Activated T-cell treated with anti-CD3 and anti-CD28 coated beads, Interleukin-2, amount 50 U/mL, for 72 hours (primary cell): ENCODE measurements around the gene RNASEH1. TPM values are rescaled to one million over a fixed set of nuclear protein-coding genes. Genes with fewer than 3 reads are reported as not detected.
"Not testable (repeated sequence)": the region's sequence is repeated elsewhere in the genome, so short reads cannot be mapped to it uniquely, and the experiment has no call there.

Experiments used
- ATAC-seq, 2 donors: fragments of 150-1000 bp; cut with Tn5 transposase; replicated peaks in 1 of 2; 2 replicates each; pipeline ENCODE4 v1.10.0; 2021; ENCODE audit warnings: moderate library complexity in 2 of 2, mild to moderate bottlenecking in 1 of 2
- DNase-seq, 2 donors: peaks; one replicate each; pipeline ENCODE4 v3.0.0; 2021 to 2022; ENCODE audit warnings: mixed read lengths in 1 of 2
- H3K27ac Mint-ChIP-seq: one replicate; pipeline ENCODE4 v1.8.0; 2022; ENCODE audit warnings: mild to moderate bottlenecking, moderate library complexity, mixed read lengths
- H3K27me3 Mint-ChIP-seq: one replicate; pipeline ENCODE4 v1.8.0; 2022; ENCODE audit warnings: low read depth, mixed read lengths
- H3K36me3 Mint-ChIP-seq, 2 donors: one replicate each; pipeline ENCODE4 v1.8.0; 2022; ENCODE audit warnings: mixed read lengths in 2 of 2, mild to moderate bottlenecking in 1 of 2; ENCODE audit not compliant: insufficient read depth in 2 of 2
- H3K4me1 Mint-ChIP-seq: one replicate; pipeline ENCODE4 v1.8.0; 2022; ENCODE audit warnings: low read depth, mixed read lengths
- H3K4me3 Mint-ChIP-seq, 2 donors: one replicate each; pipeline ENCODE4 v1.8.0; 2022; ENCODE audit warnings: mild to moderate bottlenecking in 2 of 2, mixed read lengths in 2 of 2, moderate library complexity in 2 of 2
- H3K9me3 Mint-ChIP-seq, 2 donors: one replicate each; pipeline ENCODE4 v1.8.0; 2022; ENCODE audit warnings: mixed read lengths in 2 of 2
- total RNA-seq, 2 donors: library from RNA; stranded (reverse); gene quantifications; one replicate each; pipeline ENCODE4 v1.2.3, GENCODE V29; 2022

RNASEH1 gene
- total RNA-seq, 2 donors from 2014 or later = 23.4 to 24.1 TPM

DNA sequence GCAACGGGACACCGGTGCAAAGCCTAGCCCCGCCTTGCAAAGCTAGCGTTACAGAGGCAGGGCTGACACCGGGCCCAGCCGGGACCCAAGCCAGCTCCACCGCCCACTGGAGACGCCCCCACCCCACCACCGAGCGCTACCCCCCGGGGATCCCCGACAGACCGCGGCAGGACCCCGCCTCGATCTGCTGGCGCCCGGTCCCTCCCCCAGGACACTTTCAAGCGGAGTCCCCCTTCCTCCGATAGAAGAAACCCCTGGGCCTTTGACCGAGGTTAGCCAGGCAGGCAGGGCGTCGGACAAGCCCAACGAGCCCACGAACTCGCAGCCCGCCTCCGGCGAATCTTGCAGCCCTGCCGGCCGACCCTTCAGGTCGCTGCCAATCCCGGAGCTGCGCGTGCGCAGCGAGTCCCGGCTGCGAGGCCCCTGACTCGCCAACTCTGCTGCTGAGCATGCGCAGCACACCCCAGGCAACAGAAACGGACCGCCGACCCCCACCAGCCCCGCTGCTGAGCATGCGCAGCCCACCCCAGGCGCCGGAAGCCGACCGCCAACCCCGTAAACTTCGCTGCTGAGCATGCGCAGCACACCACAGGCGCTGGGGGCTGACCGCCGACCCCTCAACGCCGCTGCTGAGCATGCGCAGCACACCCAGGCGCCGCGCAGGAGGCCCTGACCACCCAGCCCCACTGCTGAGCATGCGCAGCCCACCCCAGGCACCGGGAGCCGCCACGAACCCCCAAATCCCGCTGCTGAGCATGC lies 39.5 kb downstream of the RNASEH1 start:
- ATAC-seq (peak; percentile 79 to 81), DNase-seq (peak; percentile 97 to 99)
- Mint-ChIP-seq H3K4me3 (peak overlapping the region; percentile 93 to 97), H3K4me1 (peaks cover 34% of the 10 kb centered on the region), H3K27ac (peak overlapping the region; percentile 91), H3K9me3 (peaks cover 3 to 7% of the 10 kb centered on the region in 2 donors), H3K36me3 (peaks cover 5 to 18% of the 10 kb centered on the region in 2 donors), H3K27me3 (no peaks in the 10 kb centered on the region)

DNA sequence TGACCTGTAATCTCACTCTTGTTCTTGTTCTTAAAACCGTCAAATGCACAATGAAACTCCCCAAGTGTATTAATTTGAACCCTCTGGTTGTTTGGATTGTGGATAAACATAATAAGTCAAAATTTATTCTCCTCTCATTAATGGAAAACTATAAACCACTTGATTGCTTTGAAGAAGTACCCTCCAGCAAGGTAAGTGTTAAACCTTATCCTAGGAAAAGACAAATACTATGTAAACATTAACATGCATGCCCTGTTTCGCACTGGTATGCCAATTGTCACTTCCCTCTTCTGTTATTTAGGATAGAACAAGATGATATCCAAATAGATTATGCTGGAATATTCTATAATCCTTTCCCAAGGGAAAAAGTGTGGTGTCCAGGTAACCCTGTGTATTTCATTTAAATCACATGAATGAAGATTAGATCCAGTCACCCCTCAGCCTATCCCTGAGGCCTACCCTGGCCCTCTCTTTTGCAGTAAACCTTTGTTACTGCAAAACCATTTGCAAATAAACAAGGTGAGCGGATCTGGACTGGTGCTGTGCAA lies 40.1 kb downstream of the RNASEH1 start:
- H3K4me1 Mint-ChIP-seq = peaks cover 34% of the 10 kb centered on the region
- no peaks in the 10 kb centered on the region for H3K27me3 Mint-ChIP-seq
- ATAC-seq (no peak), DNase-seq (no peak)
- H3K4me3 Mint-ChIP-seq = peak overlapping the region; percentile 93 to 97
- H3K27ac Mint-ChIP-seq = peak overlapping the region; percentile 64
- H3K36me3 Mint-ChIP-seq = peaks cover 5 to 19% of the 10 kb centered on the region in 2 donors
- H3K9me3 Mint-ChIP-seq = peaks cover 3 to 7% of the 10 kb centered on the region in 2 donors

DNA sequence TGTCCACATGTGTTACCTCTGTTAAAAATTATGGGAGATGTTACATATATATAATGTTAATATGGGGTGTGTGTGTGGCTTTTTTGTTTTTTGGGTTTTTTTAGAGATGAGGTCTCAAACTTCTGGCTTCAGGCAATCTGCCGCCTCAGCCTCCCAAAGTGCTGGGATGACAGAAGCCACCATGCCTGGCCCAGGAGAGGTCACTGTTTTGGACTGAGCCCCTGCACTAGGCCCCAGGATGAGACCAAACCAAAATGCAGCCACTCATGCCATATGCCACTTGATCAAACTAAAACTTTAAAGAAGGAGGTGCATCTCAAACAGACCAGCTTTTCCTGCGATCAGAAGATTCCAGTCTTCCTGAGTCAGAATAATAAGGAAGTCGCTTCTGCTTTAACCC lies 41.3 kb downstream of the RNASEH1 start:
- ATAC-seq (no peak), DNase-seq (no peak)
- peaks cover 3 to 7% of the 10 kb centered on the region in 2 donors for H3K9me3 Mint-ChIP-seq
- H3K4me1 Mint-ChIP-seq = peaks cover 33% of the 10 kb centered on the region
- H3K27me3 Mint-ChIP-seq = no peaks in the 10 kb centered on the region
- H3K36me3 Mint-ChIP-seq = peaks cover 6 to 24% of the 10 kb centered on the region in 2 donors
- no peak overlapping the region for H3K4me3 Mint-ChIP-seq
- no peak overlapping the region for H3K27ac Mint-ChIP-seq

DNA sequence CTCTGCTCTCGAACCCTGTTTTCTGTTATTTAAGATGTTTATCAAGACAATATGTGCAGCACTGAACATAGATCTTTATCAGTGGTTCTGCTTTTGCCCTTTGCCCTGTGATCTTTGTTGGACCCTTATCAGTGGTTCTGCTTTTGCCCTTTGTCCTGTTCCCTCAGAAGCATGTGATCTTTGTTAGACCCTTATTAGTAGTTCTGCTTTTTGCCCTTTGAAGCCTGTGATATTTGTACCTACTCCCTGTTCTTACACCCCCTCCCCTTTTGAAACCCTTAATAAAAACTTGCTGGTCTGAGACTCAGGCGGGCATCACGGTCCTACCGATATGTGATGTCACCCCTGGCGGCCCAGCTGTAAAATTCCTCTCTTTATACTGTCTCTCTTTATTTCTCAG lies 42.7 kb downstream of the RNASEH1 start:
- H3K9me3 Mint-ChIP-seq, H3K27me3 Mint-ChIP-seq, H3K4me3 Mint-ChIP-seq, H3K27ac Mint-ChIP-seq, DNase-seq, ATAC-seq: not testable (repeated sequence)
- Mint-ChIP-seq H3K4me1 (peaks cover 19% of the 10 kb centered on the region), H3K36me3 (peaks cover 11 to 28% of the 10 kb centered on the region in 2 donors)

DNA sequence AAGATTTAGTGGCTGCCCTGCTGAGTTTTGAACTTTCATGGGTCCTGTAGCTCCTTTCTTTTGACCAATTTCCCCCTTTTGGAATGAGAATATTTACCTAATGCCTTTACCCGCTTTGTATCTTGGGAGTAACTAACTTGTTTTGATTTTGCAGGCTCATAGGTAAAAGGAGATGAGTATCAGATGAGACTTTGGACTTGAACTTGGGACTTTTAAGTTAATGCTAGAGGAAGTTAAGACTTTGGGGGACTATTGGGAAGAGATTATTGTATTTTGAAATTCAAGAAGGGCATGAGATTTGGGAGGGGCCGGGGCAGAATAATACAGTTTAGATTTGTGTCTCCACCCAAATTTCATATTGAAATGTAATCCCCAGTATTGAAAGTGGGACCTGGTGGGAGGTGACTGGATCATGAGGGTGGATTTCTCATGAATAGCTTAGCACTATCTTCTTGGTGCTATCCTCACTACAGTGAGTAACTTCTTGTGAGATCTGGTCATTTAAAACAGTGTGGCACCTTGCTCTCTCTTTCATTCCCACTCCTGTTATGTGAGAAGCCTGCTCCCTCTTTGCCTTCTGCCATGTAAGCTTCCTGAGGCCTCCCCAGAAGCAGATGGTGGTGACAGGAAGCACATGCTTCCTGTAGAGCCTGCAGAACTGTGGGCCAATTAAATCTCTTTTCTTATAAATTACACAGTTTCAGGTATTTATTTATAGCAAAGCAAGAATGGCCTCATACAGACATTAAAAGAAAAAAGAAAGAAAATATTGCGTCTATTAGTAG lies 44.9 kb downstream of the RNASEH1 start:
- H3K27ac Mint-ChIP-seq = no peak overlapping the region
- no peak overlapping the region for H3K4me3 Mint-ChIP-seq
- peaks cover 10% of the 10 kb centered on the region for H3K4me1 Mint-ChIP-seq
- no peaks in the 10 kb centered on the region for H3K27me3 Mint-ChIP-seq
- DNase-seq (no peak), ATAC-seq (no peak)
- peaks cover 3 to 10% of the 10 kb centered on the region in 2 donors for H3K9me3 Mint-ChIP-seq
- H3K36me3 Mint-ChIP-seq = peaks cover 16 to 35% of the 10 kb centered on the region in 2 donors

DNA sequence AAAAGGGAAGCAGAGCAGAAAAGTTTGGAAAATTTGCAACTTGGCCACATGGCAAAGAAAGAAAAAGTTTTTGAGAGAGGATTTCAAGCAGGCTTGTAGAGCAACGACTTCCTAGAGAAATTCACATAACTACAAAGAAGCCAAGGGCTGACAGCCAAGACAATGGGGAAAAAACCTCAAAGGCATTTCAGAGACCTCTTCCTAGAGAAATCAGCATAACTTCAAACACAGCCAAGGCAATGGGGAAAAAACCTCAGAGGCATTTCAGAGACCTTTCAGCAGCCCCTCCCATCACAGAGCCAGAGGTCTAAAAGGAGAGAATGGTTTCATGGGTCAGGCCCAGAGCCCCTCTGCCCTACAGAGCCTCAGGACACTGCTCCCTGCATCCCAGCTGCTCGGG lies 46.0 kb downstream of the RNASEH1 start:
- DNase-seq (no peak), ATAC-seq (no peak)
- Mint-ChIP-seq H3K36me3 (peaks cover 16 to 45% of the 10 kb centered on the region in 2 donors), H3K4me1 (no peaks in the 10 kb centered on the region), H3K9me3 (peaks cover 3 to 10% of the 10 kb centered on the region in 2 donors), H3K27ac (no peak overlapping the region), H3K4me3 (no peak overlapping the region), H3K27me3 (no peaks in the 10 kb centered on the region)

DNA sequence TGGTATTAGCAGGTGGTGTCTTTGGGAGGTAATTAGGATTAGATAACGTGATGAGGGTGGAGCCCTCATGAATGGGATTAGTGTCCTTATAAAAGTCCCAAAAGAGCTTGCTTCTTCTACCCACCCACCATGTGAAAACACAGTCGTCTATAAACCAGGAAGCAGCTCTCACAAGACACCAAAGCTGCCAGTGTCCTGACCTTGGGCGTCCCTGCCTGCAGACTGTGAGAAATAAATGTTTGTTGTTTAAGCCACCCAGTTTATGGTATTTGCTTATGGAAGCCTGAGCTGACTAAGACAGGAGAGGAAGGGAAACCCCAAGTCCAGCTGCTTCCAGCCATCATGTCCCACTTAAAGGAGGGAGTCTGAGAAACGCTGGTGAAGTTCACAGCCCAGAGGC lies 52.4 kb downstream of the RNASEH1 start:
- H3K27me3 Mint-ChIP-seq = no peaks in the 10 kb centered on the region
- no peak for DNase-seq
- peaks cover 11 to 29% of the 10 kb centered on the region in 2 donors for H3K36me3 Mint-ChIP-seq
- H3K4me1 Mint-ChIP-seq = no peaks in the 10 kb centered on the region
- no peak overlapping the region for H3K4me3 Mint-ChIP-seq
- ATAC-seq = no peak
- no peak overlapping the region for H3K27ac Mint-ChIP-seq
- H3K9me3 Mint-ChIP-seq = peaks cover 0 to 3% of the 10 kb centered on the region in 2 donors

DNA sequence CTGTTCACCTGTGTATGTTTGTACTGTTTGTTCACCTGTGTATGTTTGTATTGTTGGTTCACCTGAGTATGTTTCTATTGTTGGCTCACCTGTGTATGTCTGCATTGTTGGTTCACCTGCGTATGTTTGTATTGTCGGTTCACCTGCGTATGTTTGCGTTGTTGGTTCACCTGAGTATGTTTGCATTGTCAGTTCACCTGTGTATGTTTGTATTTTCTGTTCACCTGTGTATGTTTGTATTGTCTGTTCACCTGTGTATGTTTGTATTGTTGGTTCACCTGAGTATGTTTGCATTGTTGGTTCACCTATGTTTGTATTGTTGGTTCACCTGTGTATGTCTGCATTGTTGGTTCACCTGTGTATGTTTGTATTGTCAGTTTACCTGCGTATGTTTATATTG lies 53.4 kb downstream of the RNASEH1 start:
- H3K27me3 Mint-ChIP-seq = no peaks in the 10 kb centered on the region
- no peak overlapping the region for H3K4me3 Mint-ChIP-seq

DNA sequence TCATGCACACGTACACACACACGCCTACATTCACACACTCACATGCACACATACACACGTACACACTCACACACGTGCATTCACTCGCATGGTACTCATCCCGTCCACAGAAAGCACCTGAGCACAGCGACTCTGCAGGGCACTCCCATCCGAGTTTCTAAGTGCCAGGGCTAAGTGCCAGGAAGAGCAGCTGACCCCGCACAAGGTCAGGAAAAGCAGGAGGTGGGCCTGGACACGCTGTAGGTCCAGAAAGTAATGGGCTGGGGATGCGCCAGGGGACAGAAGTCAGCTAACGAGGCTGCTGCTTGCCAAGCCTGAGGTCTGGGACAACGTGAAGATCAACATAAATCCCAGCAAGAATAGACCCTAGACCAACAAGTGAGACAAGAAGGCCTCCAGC lies 54.6 kb downstream of the RNASEH1 start:
- Mint-ChIP-seq H3K4me1 (no peaks in the 10 kb centered on the region), H3K36me3 (peaks cover 9 to 25% of the 10 kb centered on the region in 2 donors), H3K27me3 (no peaks in the 10 kb centered on the region), H3K9me3 (peaks cover 0 to 2% of the 10 kb centered on the region in 2 donors), H3K4me3 (no peak overlapping the region), H3K27ac (no peak overlapping the region)
- ATAC-seq (no peak), DNase-seq (no peak)

More for the DNA sequence above, 53.4 kb downstream of the RNASEH1 start:
- Mint-ChIP-seq H3K27ac (no peak overlapping the region), H3K4me1 (no peaks in the 10 kb centered on the region), H3K9me3 (peaks cover 0 to 3% of the 10 kb centered on the region in 2 donors), H3K36me3 (peaks cover 11 to 29% of the 10 kb centered on the region in 2 donors)
- DNase-seq = no peak
- ATAC-seq = no peak

DNA sequence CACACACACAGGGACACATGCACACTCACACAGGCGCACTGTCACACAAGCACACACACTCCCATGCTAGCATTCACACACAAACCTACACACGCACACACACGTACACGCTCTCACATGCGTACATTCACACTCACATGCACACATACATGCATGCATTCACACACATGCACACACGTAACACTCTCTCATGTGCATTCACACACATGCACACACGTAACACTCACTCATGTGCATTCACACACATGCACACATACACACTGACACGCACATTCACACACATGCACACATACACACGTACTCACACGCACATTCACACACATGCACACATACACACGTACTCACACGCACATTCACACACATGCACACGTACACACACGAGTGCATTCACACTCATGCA lies 55.1 kb downstream of the RNASEH1 start:
- Mint-ChIP-seq H3K36me3 (peaks cover 7 to 24% of the 10 kb centered on the region in 2 donors), H3K9me3 (no peaks in the 10 kb centered on the region), H3K4me3 (no peak overlapping the region), H3K4me1 (no peaks in the 10 kb centered on the region), H3K27me3 (no peaks in the 10 kb centered on the region), H3K27ac (no peak overlapping the region)
- no peak for DNase-seq
- no peak for ATAC-seq

DNA sequence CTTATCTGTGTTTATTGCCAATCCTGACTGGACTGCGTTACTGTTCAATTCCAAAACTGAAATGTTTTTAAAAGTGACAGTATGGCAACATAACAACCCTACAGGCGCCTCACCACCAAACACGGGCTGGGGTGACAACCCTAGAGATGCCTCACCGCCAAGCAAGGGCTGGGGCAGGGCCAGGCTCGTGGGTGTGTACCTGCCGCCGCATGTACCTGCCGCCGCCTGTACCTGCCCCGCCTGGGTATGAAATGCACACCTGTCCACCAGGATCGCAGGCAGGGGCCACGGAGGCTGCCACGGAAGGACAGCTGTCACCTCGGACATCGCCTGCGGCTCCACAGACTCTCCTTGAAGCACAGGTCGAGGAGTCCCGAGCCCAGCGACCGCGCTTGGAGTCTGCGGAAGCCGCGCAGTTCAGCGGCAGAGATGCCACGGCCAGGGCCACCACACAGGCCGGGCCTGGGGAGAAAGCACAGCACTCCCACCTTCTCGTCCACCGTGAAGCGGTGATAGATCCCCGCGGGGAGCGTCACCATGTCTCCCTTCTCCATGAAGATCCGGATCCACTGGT lies 57.7 kb downstream of the RNASEH1 start:
- H3K27ac Mint-ChIP-seq = no peak overlapping the region
- H3K27me3 Mint-ChIP-seq = no peaks in the 10 kb centered on the region
- no peak overlapping the region for H3K4me3 Mint-ChIP-seq
- DNase-seq (no peak), ATAC-seq (no peak)
- H3K36me3 Mint-ChIP-seq = peaks cover 7 to 9% of the 10 kb centered on the region in 2 donors
- no peaks in the 10 kb centered on the region for H3K9me3 Mint-ChIP-seq
- H3K4me1 Mint-ChIP-seq = no peaks in the 10 kb centered on the region

DNA sequence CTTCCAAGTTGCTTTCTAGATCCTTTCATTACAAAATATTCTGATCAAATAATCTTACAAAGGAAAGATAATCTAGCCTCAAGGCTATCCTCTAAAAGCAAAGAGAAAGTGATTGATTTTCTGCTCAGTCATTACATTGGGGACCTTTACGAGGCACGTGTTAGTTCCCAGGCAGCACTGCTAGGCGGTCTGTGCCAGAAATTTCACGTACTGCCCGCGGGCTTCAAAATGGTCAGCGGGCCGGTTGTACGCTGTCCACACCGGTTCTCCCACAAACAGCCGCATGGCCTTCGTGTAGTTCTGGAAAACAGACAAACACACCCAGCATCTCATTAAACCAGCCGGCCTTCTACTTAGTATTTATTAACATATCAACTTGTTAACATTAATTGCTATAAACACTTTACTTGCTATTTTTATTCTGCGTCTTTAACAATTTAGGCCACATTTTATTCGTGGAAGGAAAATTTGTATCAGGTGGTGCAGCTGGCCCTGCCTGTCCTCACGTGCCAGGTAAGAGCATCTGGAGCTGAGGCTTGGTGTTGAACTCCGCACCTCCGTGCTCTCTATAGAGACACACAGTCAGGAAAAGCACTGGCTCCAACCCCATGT lies 59.2 kb downstream of the RNASEH1 start:
- H3K4me3 Mint-ChIP-seq = no peak overlapping the region
- ATAC-seq (no peak), DNase-seq (no peak)
- no peaks in the 10 kb centered on the region for H3K27me3 Mint-ChIP-seq
- H3K36me3 Mint-ChIP-seq = peaks cover 5 to 7% of the 10 kb centered on the region in 2 donors
- H3K27ac Mint-ChIP-seq = no peak overlapping the region
- H3K9me3 Mint-ChIP-seq = no peaks in the 10 kb centered on the region
- no peaks in the 10 kb centered on the region for H3K4me1 Mint-ChIP-seq
